Neuronal stem cell (in vitro differentiated cells): ENCODE results near the gene RIPOR2.

Source experiments
- DNase-seq: peaks from one replicate; pipeline ENCODE4 v3.0.0-alpha.2; 2013; ENCODE audit warnings: low spot score
- H2AFZ ChIP-seq: one replicate; pipeline ENCODE4 v1.6.1; 2013; ENCODE audit warnings: mild to moderate bottlenecking, low read length, inconsistent platforms
- H2AK5ac ChIP-seq: 2 replicates; pipeline ENCODE4 v1.6.1; 2013; ENCODE audit warnings: low read depth, mild to moderate bottlenecking, inconsistent platforms, low read length, moderate library complexity, mixed read lengths
- H2BK120ac ChIP-seq: 2 replicates; pipeline ENCODE4 v1.6.1; 2013; ENCODE audit warnings: low read depth, mild to moderate bottlenecking, inconsistent platforms, low read length, moderate library complexity, mixed read lengths
- H2BK12ac ChIP-seq: one replicate; pipeline ENCODE4 v1.6.1; 2013; ENCODE audit warnings: low read length, inconsistent platforms
- H2BK15ac ChIP-seq: 2 replicates; pipeline ENCODE4 v1.6.1; 2013; ENCODE audit warnings: mild to moderate bottlenecking, low read length, inconsistent platforms, mixed read lengths
- H2BK5ac ChIP-seq: one replicate; pipeline ENCODE4 v1.6.1; 2013; ENCODE audit warnings: inconsistent platforms, mild to moderate bottlenecking, low read length, moderate library complexity
- H3K14ac ChIP-seq: one replicate; pipeline ENCODE4 v1.6.1; 2013; ENCODE audit warnings: low read length, inconsistent platforms
- H3K18ac ChIP-seq: 2 replicates; pipeline ENCODE4 v1.6.1; 2013; ENCODE audit warnings: low read length, inconsistent platforms
- H3K23ac ChIP-seq: 2 replicates; pipeline ENCODE4 v1.6.1; 2013; ENCODE audit warnings: low read depth, mild to moderate bottlenecking, mixed read lengths, low read length, inconsistent platforms; ENCODE audit not compliant: poor library complexity
- H3K27ac ChIP-seq: replicated peaks from 3 replicates; pipeline ENCODE4 v1.5.1; 2013; ENCODE audit warnings: low read length, inconsistent platforms
- H3K27me3 ChIP-seq, 3 experiments: 2 replicates each; pipeline ENCODE4 v1.6.1; 2013; ENCODE audit warnings: low read length in 3 of 3, mild to moderate bottlenecking in 2 of 3, inconsistent platforms in 1 of 3, low read depth in 1 of 3, mixed read lengths in 1 of 3, moderate library complexity in 1 of 3; ENCODE audit not compliant: control insufficient read depth in 3 of 3, insufficient read depth in 3 of 3
- H3K36me3 ChIP-seq, 2 donors: replicated peaks in 1 of 2; 2 replicates each; pipeline ENCODE4 v1.6.1; 2013; ENCODE audit warnings: low read length in 2 of 2; ENCODE audit not compliant: control insufficient read depth in 2 of 2, insufficient read depth in 2 of 2
- H3K4ac ChIP-seq: 2 replicates; pipeline ENCODE4 v1.6.1; 2013; ENCODE audit warnings: inconsistent platforms, mild to moderate bottlenecking, low read length, moderate library complexity
- H3K4me1 ChIP-seq, 2 donors: 1 replicate in 1 of 2; 2 replicates in 1 of 2; pipeline ENCODE4 v1.6.1; 2013; ENCODE audit warnings: low read length in 2 of 2, low read depth in 1 of 2; ENCODE audit not compliant: control insufficient read depth in 2 of 2, insufficient read depth in 1 of 2
- H3K4me2 ChIP-seq: one replicate; pipeline ENCODE4 v1.6.1; 2013; ENCODE audit warnings: mild to moderate bottlenecking, low read length, inconsistent platforms; ENCODE audit not compliant: insufficient read depth, poor library complexity, severe bottlenecking
- H3K4me3 ChIP-seq, 2 donors: 2 replicates each; pipeline ENCODE4 v1.5.1; 2013; ENCODE audit warnings: low read length in 2 of 2, mild to moderate bottlenecking in 2 of 2, inconsistent platforms in 1 of 2, moderate library complexity in 1 of 2
- H3K79me1 ChIP-seq: one replicate; pipeline ENCODE4 v1.6.1; 2013; ENCODE audit warnings: low read depth, mild to moderate bottlenecking, inconsistent platforms, low read length, moderate library complexity
- H3K9ac ChIP-seq: one replicate; pipeline ENCODE4 v1.6.1; 2013; ENCODE audit warnings: mild to moderate bottlenecking, low read depth, low read length, inconsistent platforms; ENCODE audit not compliant: poor library complexity
- H3K9me3 ChIP-seq, 2 donors: replicated peaks in 1 of 2; 2 replicates each; pipeline versions ENCODE3 to v1.6.1; 2013; ENCODE audit warnings: low read length in 2 of 2, mild to moderate bottlenecking in 2 of 2, inconsistent platforms in 1 of 2, low read depth in 1 of 2, mixed read lengths in 1 of 2, moderate library complexity in 1 of 2; ENCODE audit not compliant: control insufficient read depth in 2 of 2, insufficient read depth in 1 of 2
- H4K8ac ChIP-seq: one replicate; pipeline ENCODE4 v1.6.1; 2013; ENCODE audit warnings: low read depth, mild to moderate bottlenecking, inconsistent platforms, low read length, moderate library complexity
- H4K91ac ChIP-seq: one replicate; pipeline ENCODE4 v1.6.1; 2013; ENCODE audit warnings: low read length, low read depth, mild to moderate bottlenecking, inconsistent platforms; ENCODE audit not compliant: poor library complexity
- WGBS, 2 donors: extraction: QIAGEN DNeasy Blood & Tissue Kit; methylation state at CpG; one replicate each; pipeline ENCODE4 v1.1.7; 2013; ENCODE audit warnings: missing lambda C conversion rate in 2 of 2, mixed read lengths in 1 of 2; ENCODE audit not compliant: insufficient read length in 2 of 2, insufficient replicate concordance in 1 of 2; ENCODE audit errors: extremely low coverage in 2 of 2; 5-methylcytosine and 5-hydroxymethylcytosine counted together

RIPOR2 gene

GRCh38 chr6:24961852-24962251 lies 26.1 kb upstream of the RIPOR2 start:
- Histone ChIP-seq H3K4ac (no peak overlapping the region), H3K79me1 (no peaks in the 10 kb centered on the region), H3K18ac (no peak overlapping the region), H2BK12ac (peak overlapping the region; percentile 35), H3K9me3 (no peaks in the 10 kb centered on the region), H3K14ac (no peak overlapping the region), H3K27me3 (no peaks in the 10 kb centered on the region), H2BK120ac (no peak overlapping the region), H2BK5ac (no peak overlapping the region), H3K27ac (no peak overlapping the region), H3K4me2 (no peak overlapping the region), H3K4me1 (no peaks in the 10 kb centered on the region), H2AK5ac (no peak overlapping the region), H4K8ac (no peak overlapping the region), H4K91ac (no peak overlapping the region), H3K23ac (no peak overlapping the region), H3K9ac (no peak overlapping the region), H3K4me3 (peak overlapping the region in 1 of 2 donors; percentile 63), H3K36me3 (no peaks in the 10 kb centered on the region), H2BK15ac (no peak overlapping the region), H2AFZ (no peak overlapping the region)
- DNase-seq, result no peak
- no CpG with 5 or more reads among the region's 5 CpGs for WGBS, 2 donors

- H3K14ac ChIP-seq, result no peak overlapping the region
- H2BK12ac ChIP-seq, result no peak overlapping the region
- H2BK5ac ChIP-seq, result no peak overlapping the region
- no peak overlapping the region for H2AFZ ChIP-seq
- no peak overlapping the region for H4K8ac ChIP-seq
- no peaks in the 10 kb centered on the region for H3K4me1 ChIP-seq
- no peaks in the 10 kb centered on the region for H3K27me3 ChIP-seq
- H3K9me3 ChIP-seq, result no peaks in the 10 kb centered on the region
- H4K91ac ChIP-seq, result no peak overlapping the region
- H3K4me3 ChIP-seq, result no peak overlapping the region
- H3K36me3 ChIP-seq, result no peaks in the 10 kb centered on the region
- H3K4me2 ChIP-seq, result no peak overlapping the region
- no peak overlapping the region for H2BK15ac ChIP-seq
- no peak overlapping the region for H3K18ac ChIP-seq
- H3K79me1 ChIP-seq, result no peaks in the 10 kb centered on the region
- H2BK120ac ChIP-seq, result no peak overlapping the region
- no peak overlapping the region for H3K27ac ChIP-seq
- H3K23ac ChIP-seq, result no peak overlapping the region
- no peak overlapping the region for H2AK5ac ChIP-seq
- DNase-seq, result no peak
- no CpG with 5 or more reads among the region's 3 CpGs for WGBS, 2 donors
- no peak overlapping the region for H3K9ac ChIP-seq
- H3K4ac ChIP-seq, result no peak overlapping the region
These were observed 25.3 kb upstream of the RIPOR2 start for GRCh38 chr6:24960991-24961475.

- no peak overlapping the region for H2BK12ac ChIP-seq
- DNase-seq, result no peak
These were observed 23.6 kb upstream of the RIPOR2 start for GRCh38 chr6:24959319-24959718.

DNA sequence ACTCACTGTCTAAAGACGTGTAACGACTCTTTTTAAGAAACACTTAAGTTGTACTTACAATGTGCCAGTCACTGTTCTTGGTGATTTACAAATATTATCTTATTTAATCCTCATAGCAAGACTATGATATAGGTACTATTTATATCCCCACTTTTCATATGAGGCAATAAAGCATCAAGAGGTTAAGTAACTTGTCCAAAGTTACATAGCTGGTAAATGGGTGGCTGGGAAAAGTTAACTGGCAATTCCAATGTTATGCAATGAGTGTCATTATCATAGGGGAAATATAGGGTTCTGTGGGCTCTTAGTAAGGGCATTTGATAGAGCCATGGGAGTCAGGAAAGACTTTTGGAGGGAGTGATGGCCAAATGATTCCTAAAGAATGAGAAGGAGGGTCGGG lies 21.4 kb upstream of the RIPOR2 start:
- H2AFZ ChIP-seq, result no peak overlapping the region
- H2AK5ac ChIP-seq, result no peak overlapping the region
- no peak overlapping the region for H2BK12ac ChIP-seq
- no peak overlapping the region for H4K91ac ChIP-seq
- H2BK5ac ChIP-seq, result no peak overlapping the region
- no peak overlapping the region for H3K9ac ChIP-seq
- no peak overlapping the region for H2BK15ac ChIP-seq
- no peaks in the 10 kb centered on the region for H3K4me1 ChIP-seq
- H3K9me3 ChIP-seq, result peaks cover 0 to 3% of the 10 kb centered on the region in 2 donors
- no peak overlapping the region for H3K18ac ChIP-seq
- H3K23ac ChIP-seq, result no peak overlapping the region
- no CpG with 5 or more reads among the region's 3 CpGs for WGBS, 2 donors
- no peak for DNase-seq
- no peak overlapping the region for H3K27ac ChIP-seq
- H4K8ac ChIP-seq, result no peak overlapping the region
- no peaks in the 10 kb centered on the region for H3K79me1 ChIP-seq
- no peak overlapping the region for H3K14ac ChIP-seq
- H3K4me2 ChIP-seq, result no peak overlapping the region
- no peaks in the 10 kb centered on the region for H3K27me3 ChIP-seq
- no peak overlapping the region for H3K4ac ChIP-seq
- H3K36me3 ChIP-seq, result no peaks in the 10 kb centered on the region
- no peak overlapping the region for H2BK120ac ChIP-seq
- H3K4me3 ChIP-seq, result no peak overlapping the region

More at GRCh38 chr6:24959319-24959718, 23.6 kb upstream of the RIPOR2 start:
- WGBS, 2 donors, result no CpG with 5 or more reads among the region's 1 CpG
- H4K8ac ChIP-seq, result no peak overlapping the region
- no peak overlapping the region for H3K4ac ChIP-seq
- no peaks in the 10 kb centered on the region for H3K36me3 ChIP-seq
- no peaks in the 10 kb centered on the region for H3K27me3 ChIP-seq
- no peak overlapping the region for H3K18ac ChIP-seq
- no peak overlapping the region for H3K4me3 ChIP-seq
- no peaks in the 10 kb centered on the region for H3K4me1 ChIP-seq
- no peak overlapping the region for H4K91ac ChIP-seq
- H2BK120ac ChIP-seq, result no peak overlapping the region
- H3K9ac ChIP-seq, result no peak overlapping the region
- no peak overlapping the region for H2BK5ac ChIP-seq
- no peak overlapping the region for H3K4me2 ChIP-seq
- no peak overlapping the region for H2BK15ac ChIP-seq
- no peaks in the 10 kb centered on the region for H3K79me1 ChIP-seq
- H3K14ac ChIP-seq, result no peak overlapping the region
- H3K27ac ChIP-seq, result no peak overlapping the region
- H2AK5ac ChIP-seq, result no peak overlapping the region
- H3K23ac ChIP-seq, result no peak overlapping the region
- H3K9me3 ChIP-seq, result no peaks in the 10 kb centered on the region
- H2AFZ ChIP-seq, result no peak overlapping the region
